GM19099 (cell line): ENCODE measurements around the gene TAF3.

Source experiments
- POLR2A ChIP-seq: IDR thresholded peaks from 3 replicates; pipeline ENCODE4 v1.6.1; 2011; ENCODE audit warnings: low read depth; ENCODE audit not compliant: insufficient read length; ENCODE audit errors: extremely low read depth

TAF3 gene

GRCh38 chr10:8035006-8035640 lies 216.8 kb downstream of the TAF3 start:
- TF ChIP-seq POLR2A = no peak

GRCh38 chr10:8035641-8036470 lies 217.6 kb downstream of the TAF3 start:
- TF ChIP-seq POLR2A = no peak

GRCh38 chr10:8036506-8037198 lies 218.3 kb downstream of the TAF3 start:
- TF ChIP-seq POLR2A = no peak

GRCh38 chr10:8037199-8037801 lies 219.0 kb downstream of the TAF3 start:
- no peak for TF ChIP-seq POLR2A

- no peak for TF ChIP-seq POLR2A
Measured at GRCh38 chr10:8037941-8038894, 219.9 kb downstream of the TAF3 start.

GRCh38 chr10:8039321-8039881 lies 221.1 kb downstream of the TAF3 start:
- no peak for TF ChIP-seq POLR2A

- no peak for TF ChIP-seq POLR2A
Measured at GRCh38 chr10:8040651-8041050, 222.3 kb downstream of the TAF3 start.

- TF ChIP-seq POLR2A = no peak
Measured at GRCh38 chr10:8041284-8041991, 223.1 kb downstream of the TAF3 start.

GRCh38 chr10:8041992-8042720 lies 223.9 kb downstream of the TAF3 start:
- TF ChIP-seq POLR2A = no peak

GRCh38 chr10:8042721-8043568 lies 224.6 kb downstream of the TAF3 start:
- no peak for TF ChIP-seq POLR2A

GRCh38 chr10:8043569-8044306 lies 225.4 kb downstream of the TAF3 start:
- no peak for TF ChIP-seq POLR2A
